ENCODE measurements around the gene GRIA3. TPM values are rescaled to one million over a fixed set of nuclear protein-coding genes. Genes with fewer than 3 reads are reported as not detected.

GRIA3 gene
- polyA plus RNA-seq, 1 donor = 1.7 TPM

GRCh38 chrX:123199338-123199737 is 15.3 kb downstream of the GRIA3 start:
- no peak for DNase-seq

DNA sequence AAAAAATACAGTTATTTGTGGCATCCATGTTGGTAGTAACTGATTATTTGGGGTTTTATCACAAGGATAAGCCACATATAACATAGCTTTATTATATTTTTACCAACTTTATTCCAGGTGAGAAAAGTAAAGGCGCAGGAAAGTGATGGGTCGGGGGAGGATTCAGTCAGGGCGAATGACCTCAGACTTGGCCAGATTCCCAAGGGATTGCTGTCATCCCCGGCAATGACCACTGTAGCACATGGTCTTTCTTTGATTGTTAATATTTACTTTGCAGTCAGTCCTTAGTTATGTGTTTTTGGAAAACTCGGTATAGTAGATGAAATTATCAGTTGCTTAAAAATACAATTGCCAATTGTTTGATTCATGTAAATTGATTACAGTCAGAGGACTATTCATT is 17.6 kb downstream of the GRIA3 start:
- DNase-seq = no peak

GRCh38 chrX:123202523-123202922 is 18.4 kb downstream of the GRIA3 start:
- DNase-seq = no peak

GRCh38 chrX:123203772-123204171 is 19.7 kb downstream of the GRIA3 start:
- DNase-seq = no peak

DNA sequence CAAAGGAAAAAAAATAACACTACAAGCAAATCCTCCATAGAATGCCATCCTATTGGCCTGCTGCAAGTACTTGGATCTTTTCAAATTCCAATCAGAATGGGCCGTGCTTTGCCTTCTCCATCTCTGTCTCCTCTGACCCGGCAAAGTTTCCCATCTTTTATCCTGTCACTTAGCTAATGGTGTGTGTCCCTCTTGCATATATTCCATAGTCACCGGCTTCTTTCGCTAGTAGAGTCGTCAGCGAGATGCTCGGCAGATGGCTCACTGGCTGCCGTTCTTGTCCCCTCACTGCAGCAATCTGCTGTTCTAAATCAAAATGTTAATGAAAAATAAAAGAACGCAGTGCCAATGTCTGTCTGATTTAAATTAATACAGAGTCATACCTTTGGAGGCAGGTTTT is 22.1 kb downstream of the GRIA3 start:
- no peak for DNase-seq

DNA sequence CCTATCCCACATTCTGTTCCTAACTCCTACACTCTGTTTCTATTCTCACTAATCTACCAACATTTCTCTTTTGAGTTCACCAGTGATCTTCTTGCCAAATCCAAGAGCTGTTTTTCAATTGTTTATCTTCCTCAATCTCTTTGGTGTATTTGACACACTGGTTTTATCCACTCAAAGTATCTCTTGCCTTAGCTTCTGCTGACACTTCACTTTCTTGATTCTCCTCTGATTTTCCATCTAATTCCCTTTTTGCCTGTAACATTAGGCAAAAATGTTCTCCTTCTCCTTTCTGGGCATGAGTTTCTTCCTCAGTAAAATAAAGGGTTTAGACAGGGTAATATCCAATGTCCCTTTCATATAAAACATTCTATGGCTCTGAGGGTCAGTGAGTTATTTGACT is 26.2 kb downstream of the GRIA3 start:
- DNase-seq = no peak

- no peak for DNase-seq
These were observed 31.5 kb downstream of the GRIA3 start for GRCh38 chrX:123215397-123216089.

DNA sequence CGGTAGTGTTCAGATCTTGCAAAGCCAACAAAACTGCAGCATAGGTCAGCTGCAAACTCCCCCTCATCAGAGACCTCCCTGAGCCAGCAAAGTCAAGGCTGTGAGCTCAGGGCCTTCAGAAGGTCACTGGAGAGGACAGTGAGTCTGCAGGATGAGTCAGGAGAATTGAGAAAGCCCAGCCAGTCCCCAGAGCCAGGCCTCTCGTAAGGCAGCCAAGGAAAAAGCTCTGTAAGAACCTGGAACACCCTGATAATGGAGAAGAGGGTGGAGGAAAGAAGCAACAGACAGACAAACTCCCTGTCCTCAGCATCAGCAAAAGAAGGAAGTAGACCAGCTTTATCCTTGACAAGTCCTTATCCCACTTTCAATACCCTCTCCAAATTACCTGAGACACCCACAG is 33.0 kb downstream of the GRIA3 start:
- DNase-seq = no peak

- no peak for DNase-seq
These were observed 33.6 kb downstream of the GRIA3 start for GRCh38 chrX:123217728-123218127.

- no peak for DNase-seq
These were observed 35.8 kb downstream of the GRIA3 start for GRCh38 chrX:123219916-123220315.

- no peak for DNase-seq
These were observed 38.8 kb downstream of the GRIA3 start for GRCh38 chrX:123222920-123223319.

DNA sequence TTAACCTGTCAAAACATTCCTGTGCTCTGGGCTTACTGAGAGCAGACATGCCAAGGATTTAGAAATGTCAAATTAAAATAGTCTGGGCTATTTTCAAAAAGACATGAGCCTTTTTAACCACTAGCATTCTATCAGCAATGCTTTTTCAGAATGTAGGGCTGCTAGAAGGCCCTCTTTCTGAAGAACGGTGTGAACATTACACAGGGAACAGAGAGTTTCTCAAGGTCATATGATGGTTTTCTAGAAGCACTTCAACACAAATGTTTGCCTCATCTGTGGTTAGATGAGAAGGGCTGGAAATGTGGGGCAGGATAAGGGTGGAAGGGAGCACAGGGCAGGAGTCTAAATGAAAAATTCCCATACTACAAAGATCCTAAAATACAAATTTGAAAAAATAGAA is 39.3 kb downstream of the GRIA3 start:
- no peak for DNase-seq

- no peak for DNase-seq
These were observed 39.8 kb downstream of the GRIA3 start for GRCh38 chrX:123223859-123224258.

- DNase-seq = no peak
These were observed 46.7 kb downstream of the GRIA3 start for GRCh38 chrX:123230798-123231197.

- DNase-seq = no peak
These were observed 52.8 kb downstream of the GRIA3 start for GRCh38 chrX:123236859-123237258.

- no peak for DNase-seq
These were observed 53.2 kb downstream of the GRIA3 start for GRCh38 chrX:123237271-123237670.

DNA sequence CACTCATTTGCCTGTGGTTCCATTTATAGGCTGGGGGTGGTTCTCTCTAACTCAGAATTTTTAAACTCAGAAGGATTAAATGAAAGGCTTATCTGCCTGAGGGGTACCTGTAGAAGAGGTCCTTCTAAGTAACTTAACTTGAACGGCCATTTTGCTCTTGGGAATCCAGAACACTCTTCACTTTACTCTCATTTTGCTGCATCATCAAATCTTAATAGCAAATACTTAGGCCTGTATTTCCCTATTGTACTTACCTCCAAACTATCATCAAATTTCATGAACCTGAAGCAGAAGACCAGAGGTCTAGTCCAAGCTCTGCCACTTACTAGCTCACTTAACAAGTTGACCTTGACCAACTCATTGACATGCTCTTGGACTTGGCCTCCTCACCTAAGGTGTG is 70.4 kb downstream of the GRIA3 start:
- DNase-seq = no peak

- no peak for DNase-seq
These were observed 72.3 kb downstream of the GRIA3 start for GRCh38 chrX:123256378-123256777.

- no peak for DNase-seq
These were observed 76.9 kb downstream of the GRIA3 start for GRCh38 chrX:123260920-123261418.

- DNase-seq = no peak
These were observed 79.2 kb downstream of the GRIA3 start for GRCh38 chrX:123263270-123263669.

- no peak for DNase-seq
These were observed 79.7 kb downstream of the GRIA3 start for GRCh38 chrX:123263747-123264146.

DNA sequence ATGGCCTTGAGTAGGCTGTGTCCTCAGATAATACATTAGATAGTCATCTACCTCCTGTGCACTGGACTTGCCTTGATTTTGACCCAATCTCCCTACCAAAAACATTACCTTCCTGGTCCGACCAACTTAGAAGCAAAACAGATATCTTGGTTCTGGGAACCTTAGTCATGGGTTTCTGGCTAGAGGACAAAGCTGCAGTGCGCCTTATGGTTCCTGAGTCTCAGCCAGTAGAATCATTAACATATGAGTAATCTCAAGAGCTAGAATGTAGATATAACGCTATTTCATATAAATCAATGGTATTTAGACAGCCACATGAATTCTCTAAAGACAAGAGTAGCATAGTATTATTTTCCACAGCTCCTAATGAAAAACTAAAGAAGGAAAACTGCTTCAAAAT is 83.1 kb downstream of the GRIA3 start:
- DNase-seq = no peak

DNA sequence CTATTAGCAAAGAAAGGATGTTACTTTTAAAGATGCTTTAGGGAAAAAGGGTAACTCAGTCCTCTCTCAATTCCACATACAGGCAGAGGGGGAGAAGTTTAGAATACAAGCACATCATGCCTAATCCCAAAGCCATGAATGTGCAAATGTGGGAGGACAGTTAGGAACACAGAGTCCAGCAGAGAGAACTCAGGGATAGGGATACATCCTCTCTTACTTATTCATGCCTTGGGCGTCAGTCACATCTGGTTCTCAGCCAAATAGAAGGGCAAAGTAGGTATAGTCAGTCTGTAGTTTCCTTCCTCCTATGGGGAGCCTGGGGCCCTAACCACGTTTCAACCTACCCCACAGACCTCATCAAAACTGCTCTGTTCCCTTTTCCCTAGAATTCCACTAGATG is 87.8 kb downstream of the GRIA3 start:
- DNase-seq = no peak

- no peak for DNase-seq
These were observed 88.6 kb downstream of the GRIA3 start for GRCh38 chrX:123272630-123273029.

DNA sequence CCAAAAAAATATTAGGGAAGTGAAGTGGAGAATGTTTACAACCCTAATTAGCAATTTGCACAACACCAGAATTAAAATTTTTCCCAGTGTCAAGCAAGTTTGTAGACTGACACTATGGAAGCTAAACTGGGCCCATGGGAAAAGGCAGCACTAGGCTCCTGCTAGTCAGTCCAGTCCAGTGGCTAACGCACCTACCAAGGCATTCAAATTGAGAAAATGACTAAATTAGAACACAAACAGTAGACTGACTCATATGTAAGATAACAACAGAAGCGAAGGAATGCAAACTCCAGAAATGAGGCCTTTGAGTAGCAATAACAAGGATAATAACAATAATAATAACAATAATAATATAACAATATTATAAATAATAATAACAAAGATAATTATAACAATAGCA is 90.7 kb downstream of the GRIA3 start:
- no peak for DNase-seq
